22Rv1 (cell line): ENCODE results near the gene KAZN.

ENCODE experiments used
- H3K27ac ChIP-seq: fragments of 450-650 bp; 2 replicates; pipeline ENCODE4 v1.5.1; 2017
- CTCF ChIP-seq: fragments of 450-650 bp; IDR thresholded peaks from 2 replicates; pipeline ENCODE4 v1.5.1; 2017; ENCODE audit warnings: mild to moderate bottlenecking
- ZFX ChIP-seq: fragments of 450-650 bp; IDR thresholded peaks from 2 replicates; pipeline ENCODE4 v1.6.1; 2017; ENCODE audit warnings: antibody characterized with exemption, borderline replicate concordance

The KAZN gene

GRCh38 chr1:14934867-14935266 is 336.4 kb downstream of the KAZN start:
- TF ChIP-seq CTCF (no peak), ZFX (no peak)
- H3K27ac ChIP-seq: no peak overlapping the region

GRCh38 chr1:14936815-14937214 is 338.3 kb downstream of the KAZN start:
- no peak overlapping the region for H3K27ac ChIP-seq
- TF ChIP-seq ZFX (no peak), CTCF (no peak)

GRCh38 chr1:14937288-14937949 is 338.9 kb downstream of the KAZN start:
- no peak overlapping the region for H3K27ac ChIP-seq
- TF ChIP-seq ZFX: no peak
- no peak for TF ChIP-seq CTCF

- no peak overlapping the region for H3K27ac ChIP-seq
- TF ChIP-seq ZFX (no peak), CTCF (no peak)
Observed at GRCh38 chr1:14939527-14940284, 341.2 kb downstream of the KAZN start.

GRCh38 chr1:14940285-14940870 is 341.9 kb downstream of the KAZN start:
- TF ChIP-seq CTCF (no peak), ZFX (no peak)
- no peak overlapping the region for H3K27ac ChIP-seq

GRCh38 chr1:14941864-14942263 is 343.4 kb downstream of the KAZN start:
- no peak overlapping the region for H3K27ac ChIP-seq
- no peak for TF ChIP-seq CTCF

- TF ChIP-seq CTCF: no peak
- no peak for TF ChIP-seq ZFX
- H3K27ac ChIP-seq: no peak overlapping the region
Observed at GRCh38 chr1:14944471-14944985, 346.0 kb downstream of the KAZN start.
